Measurements from ENCODE around the gene RFLNA. TPM values are rescaled to one million over a fixed set of nuclear protein-coding genes. Genes with fewer than 3 reads are reported as not detected.
A peak's percentile ranks its signal among the peaks of the same experiment; 100 is the strongest.

The RFLNA gene
- total RNA-seq, 4 donors from 2014 or later = 11.4 to 19.4 (median 17.0) TPM

DNA sequence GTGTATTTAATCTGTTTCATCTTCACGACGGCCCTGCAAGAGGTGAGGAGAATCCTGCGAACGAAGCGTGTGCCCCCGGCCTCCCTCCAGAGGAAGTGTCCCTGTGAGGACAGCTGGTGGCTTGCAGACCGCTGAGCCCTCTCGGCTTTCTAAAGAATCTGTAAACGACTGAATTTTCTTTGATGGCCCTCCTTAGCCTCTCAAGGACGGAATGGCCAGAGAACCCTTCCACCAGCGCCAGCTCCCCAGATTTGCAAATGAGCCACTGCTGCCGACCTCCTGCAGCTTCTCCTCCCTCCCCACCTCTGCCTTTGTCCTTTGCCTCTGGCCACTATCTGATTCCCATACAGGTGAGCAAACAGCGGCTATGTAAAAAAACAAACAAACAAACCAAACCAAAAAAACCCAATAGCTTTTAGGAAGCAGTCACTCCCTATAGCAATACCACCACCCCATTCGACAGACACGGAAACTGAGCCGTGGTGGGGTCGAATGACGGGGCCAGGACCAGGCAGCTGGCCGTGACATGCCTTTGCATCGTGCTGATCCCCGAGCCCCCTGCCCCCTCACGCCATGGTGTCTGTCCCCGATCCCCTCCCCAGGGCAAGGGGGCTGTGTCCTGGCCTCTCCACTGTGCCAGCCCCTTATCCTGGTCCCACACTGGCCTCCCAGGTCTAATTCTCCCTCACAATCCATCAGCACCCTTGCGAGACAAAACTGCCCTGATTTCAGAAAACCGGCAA lies 23.6 kb downstream of the RFLNA start:
- H3K36me3 ChIP-seq = peaks cover 0 to 30% (median 1%) of the 10 kb centered on the region in 3 donors
- no peak overlapping the region for H3K4me3 ChIP-seq
- peaks cover 0 to 19% (median 0%) of the 10 kb centered on the region in 4 donors for H3K4me1 ChIP-seq
- peaks cover 0 to 2% (median 0%) of the 10 kb centered on the region in 4 donors for H3K9me3 ChIP-seq
- DNase-seq (ENCODE audit: low spot score in 2 of 2) = no peak
- H3K27ac ChIP-seq = no peak overlapping the region
- TF ChIP-seq CTCF (IDR thresholded peaks at IDR 0.05) (no peak), EP300 (IDR thresholded peaks at IDR 0.05) (no peak), POLR2A (IDR thresholded peaks at IDR 0.05) (no peak)
- WGBS, 2 donors = 76% methylated on average over 25 of the region's 25 CpGs
- no peaks in the 10 kb centered on the region for H3K27me3 ChIP-seq

GRCh38 chr12:124319368-124320050 lies 24.6 kb downstream of the RFLNA start:
- Histone ChIP-seq H3K27ac (no peak overlapping the region), H3K4me3 (no peak overlapping the region), H3K36me3 (peaks cover 6 to 34% (median 11%) of the 10 kb centered on the region in 3 donors), H3K27me3 (no peaks in the 10 kb centered on the region), H3K9me3 (peaks cover 0 to 13% (median 3%) of the 10 kb centered on the region in 4 donors), H3K4me1 (peaks cover 0 to 19% (median 0%) of the 10 kb centered on the region in 4 donors)
- WGBS, 2 donors = 64 to 65% methylated on average over 10 of the region's 11 CpGs
- no peak for DNase-seq (ENCODE audit: low spot score in 2 of 2)
- TF ChIP-seq EP300 (IDR thresholded peaks at IDR 0.05) (no peak), CTCF (IDR thresholded peaks at IDR 0.05) (no peak), POLR2A (IDR thresholded peaks at IDR 0.05) (no peak)

DNA sequence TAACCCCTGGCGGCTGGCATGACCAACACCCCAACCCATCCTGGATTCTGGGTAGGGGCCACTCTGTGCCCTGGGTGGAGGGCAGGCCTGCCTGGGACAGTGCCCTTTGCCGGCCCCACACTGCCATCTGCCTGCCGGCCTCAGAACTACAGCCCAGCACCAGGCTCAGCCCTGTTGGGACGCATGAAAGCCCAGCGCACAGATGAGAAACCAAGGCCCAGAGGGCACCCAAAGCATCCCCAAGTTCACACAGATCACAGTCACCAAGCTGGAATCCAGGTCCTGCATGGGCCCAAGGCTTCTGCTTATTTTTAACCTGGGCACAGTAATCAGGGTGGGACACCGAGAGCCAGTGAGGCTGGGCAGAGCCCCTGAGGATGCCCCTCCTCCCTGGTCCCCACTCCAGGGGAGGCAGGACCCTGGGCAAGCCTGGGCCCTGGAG lies 26.2 kb downstream of the RFLNA start:
- 21 to 29% methylated on average over 6 of the region's 6 CpGs for WGBS, 2 donors
- H3K27me3 ChIP-seq = no peaks in the 10 kb centered on the region
- peaks cover 0 to 19% (median 0%) of the 10 kb centered on the region in 4 donors for H3K4me1 ChIP-seq
- peak overlapping the region in 1 of 4 donors; percentile 32 for H3K27ac ChIP-seq
- peaks cover 0 to 22% (median 3%) of the 10 kb centered on the region in 4 donors for H3K9me3 ChIP-seq
- TF ChIP-seq POLR2A (IDR thresholded peaks at IDR 0.05) (no peak), CTCF (IDR thresholded peaks at IDR 0.05) (peak; percentile 88 to 97 (median 95)), EP300 (IDR thresholded peaks at IDR 0.05) (no peak)
- peak; percentile 63 to 76 for DNase-seq (ENCODE audit: low spot score in 2 of 2)
- H3K4me3 ChIP-seq = no peak overlapping the region
- peaks cover 8 to 38% (median 23%) of the 10 kb centered on the region in 3 donors for H3K36me3 ChIP-seq

- 64 to 100% methylated on average over 2 to 6 of the region's 7 CpGs for WGBS, 2 donors
- peak overlapping the region in 2 of 4 donors; percentile 11 to 32 for H3K27ac ChIP-seq
- TF ChIP-seq CTCF (IDR thresholded peaks at IDR 0.05) (no peak), EP300 (IDR thresholded peaks at IDR 0.05) (no peak), POLR2A (IDR thresholded peaks at IDR 0.05) (no peak)
These were observed 26.8 kb downstream of the RFLNA start for GRCh38 chr12:124321556-124322270.

More at GRCh38 chr12:124321556-124322270, 26.8 kb downstream of the RFLNA start:
- H3K4me1 ChIP-seq = peaks cover 0 to 19% (median 0%) of the 10 kb centered on the region in 4 donors
- no peak for DNase-seq (ENCODE audit: low spot score in 2 of 2)
- peaks cover 0 to 22% (median 3%) of the 10 kb centered on the region in 4 donors for H3K9me3 ChIP-seq
- H3K36me3 ChIP-seq = peaks cover 11 to 45% (median 27%) of the 10 kb centered on the region in 3 donors
- H3K27me3 ChIP-seq = no peaks in the 10 kb centered on the region
- no peak overlapping the region for H3K4me3 ChIP-seq

All from tibial nerve (tissue), 4 donors.